Caco-2 (cell line): ENCODE results near the gene FAS. TPM values are rescaled to one million over a fixed set of nuclear protein-coding genes. Genes with fewer than 3 reads are reported as not detected.

Experiments
- BruUV-seq: library from RNA; stranded (reverse); fragments of 400-500 nt; replicated peaks from 2 replicates; lab custom pipeline; 2021; lab: Mats Ljungman, UMichigan
- CTCF ChIA-PET: fragments of 300-600 bp; sonication (Branson Sonifier 250); formaldehyde crosslinking; loops from one replicate; lab custom pipeline; 2022; ENCODE audit warnings: antibody characterized with exemption; lab: Charles Lee
- POLR2A ChIA-PET: fragments of 300-600 bp; sonication (Branson Sonifier 250); formaldehyde crosslinking; loops from one replicate; lab custom pipeline; 2022; ENCODE audit warnings: antibody characterized with exemption; lab: Charles Lee
- DNase-seq, 2 experiments: peaks; one replicate each; pipeline versions ENCODE4 v3.0.0 to v3.0.0-alpha.2; 2020 to 2022
- H3K27me3 ChIP-seq: replicated peaks from 2 replicates; pipeline ENCODE4 v1.6.0; 2011; ENCODE audit warnings: low read length; ENCODE audit not compliant: control insufficient read depth, insufficient read depth
- H3K36me3 ChIP-seq: 2 replicates; pipeline ENCODE4 v1.5.1; 2011; ENCODE audit warnings: low read length; ENCODE audit not compliant: control insufficient read depth, insufficient read depth
- H3K4me1 ChIP-seq: fragments of 250-450 bp; sonication (Bioruptor Pico); 2 replicates; pipeline ENCODE4 v1.5.1; 2020; ENCODE audit warnings: mild to moderate bottlenecking
- H3K4me3 ChIP-seq: 2 replicates; pipeline ENCODE4 v1.5.1; 2011; ENCODE audit warnings: low read depth, mild to moderate bottlenecking, control low read depth, low read length
- H3K9me3 ChIP-seq: fragments of 250-450 bp; sonication (Bioruptor Pico); 2 replicates; pipeline ENCODE4 v1.5.1; 2020; ENCODE audit warnings: mild to moderate bottlenecking, moderate library complexity
- H3K27ac Mint-ChIP-seq: one replicate; pipeline ENCODE4 v1.8.0; 2022; ENCODE audit warnings: mixed read lengths; ENCODE audit not compliant: unreplicated experiment
- H3K27me3 Mint-ChIP-seq: one replicate; pipeline ENCODE4 v1.8.0; 2022; ENCODE audit warnings: mixed read lengths; ENCODE audit not compliant: insufficient read depth, unreplicated experiment
- H3K36me3 Mint-ChIP-seq: one replicate; pipeline ENCODE4 v1.8.0; 2022; ENCODE audit warnings: mild to moderate bottlenecking, mixed read lengths; ENCODE audit not compliant: insufficient read depth, unreplicated experiment
- H3K4me1 Mint-ChIP-seq: one replicate; pipeline ENCODE4 v1.8.0; 2022; ENCODE audit warnings: low read depth, mixed read lengths; ENCODE audit not compliant: unreplicated experiment
- H3K4me3 Mint-ChIP-seq: one replicate; pipeline ENCODE4 v1.8.0; 2022; ENCODE audit warnings: mild to moderate bottlenecking, moderate library complexity, mixed read lengths; ENCODE audit not compliant: unreplicated experiment
- H3K9me3 Mint-ChIP-seq: one replicate; pipeline ENCODE4 v1.8.0; 2022; ENCODE audit warnings: mixed read lengths; ENCODE audit not compliant: unreplicated experiment
- CTCF ChIP-seq, 2 experiments: fragments of 200-600 bp in 1 of 2; IDR thresholded peaks; 1 replicate in 1 of 2; 2 replicates in 1 of 2; pipeline versions ENCODE4 v1.5.1 to v1.8.0; 2011 to 2022; ENCODE audit warnings: antibody characterized with exemption in 1 of 2, control low read depth in 1 of 2, inconsistent platforms in 1 of 2, low read depth in 1 of 2, low read length in 1 of 2, mild to moderate bottlenecking in 1 of 2, moderate library complexity in 1 of 2; ENCODE audit not compliant: insufficient read depth in 1 of 2, severe bottlenecking in 1 of 2, unreplicated experiment in 1 of 2
- intact Hi-C: fragments of 100-400 bp; cut with micrococcal nuclease; formaldehyde crosslinking; loops from one replicate; pipeline ENCODE4 v1.10.0; 2022; ENCODE audit not compliant: unreplicated experiment
- total RNA-seq: library from RNA; stranded (reverse); gene quantifications from 2 replicates; pipeline ENCODE4 v1.2.3, GENCODE V29; 2022

The FAS gene
- total RNA-seq, 1 experiment from 2014 or later, result not detected

GRCh38 chr10:88975377-88975720, 15.2 kb upstream of the FAS start:
- H3K4me1 Mint-ChIP-seq, result no peaks in the 10 kb centered on the region
- H3K4me3 ChIP-seq, result no peak overlapping the region
- peaks cover 5% of the 10 kb centered on the region; the same call in 1 of the 2 replicates for H3K4me1 ChIP-seq
- H3K27me3 ChIP-seq, result no peaks in the 10 kb centered on the region
- peaks cover 7% of the 10 kb centered on the region for H3K27me3 Mint-ChIP-seq
- BruUV-seq, result no TSS peak
- ChIA-PET POLR2A (no interaction called here), CTCF (no interaction called here)
- DNase-seq, result no peak
- no peak for TF ChIP-seq CTCF (IDR thresholded peaks at IDR 0.05; ENCODE audit: insufficient read depth in 1 of 2, low read depth in 1 of 2, low read length in 1 of 2, severe bottlenecking in 1 of 2, unreplicated experiment in 1 of 2)
- no peaks in the 10 kb centered on the region for H3K9me3 ChIP-seq
- H3K4me3 Mint-ChIP-seq, result peak overlapping the region; percentile 45
- peak overlapping the region; percentile 44 for H3K27ac Mint-ChIP-seq
- H3K9me3 Mint-ChIP-seq, result no peaks in the 10 kb centered on the region
- intact Hi-C loops, result no loop called here
- no peaks in the 10 kb centered on the region for H3K36me3 ChIP-seq
- no peaks in the 10 kb centered on the region for H3K36me3 Mint-ChIP-seq

- TF ChIP-seq CTCF (IDR thresholded peaks at IDR 0.05; ENCODE audit: insufficient read depth in 1 of 2, low read depth in 1 of 2, low read length in 1 of 2, severe bottlenecking in 1 of 2, unreplicated experiment in 1 of 2), result no peak
- no TSS peak for BruUV-seq
- Mint-ChIP-seq H3K4me3 (no peak overlapping the region), H3K36me3 (no peaks in the 10 kb centered on the region), H3K27ac (no peak overlapping the region), H3K4me1 (peaks cover 6% of the 10 kb centered on the region), H3K9me3 (no peaks in the 10 kb centered on the region), H3K27me3 (peaks cover 3% of the 10 kb centered on the region)
- Histone ChIP-seq H3K4me1 (peaks cover 5% of the 10 kb centered on the region; the same call in 1 of the 2 replicates), H3K27me3 (no peaks in the 10 kb centered on the region), H3K4me3 (no peak overlapping the region), H3K36me3 (no peaks in the 10 kb centered on the region), H3K9me3 (no peaks in the 10 kb centered on the region)
- no peak for DNase-seq
- intact Hi-C loops, result no loop called here
- ChIA-PET CTCF (no interaction called here), POLR2A (no interaction called here)
Measured at GRCh38 chr10:88978463-88978862, 12.1 kb upstream of the FAS start.

- Mint-ChIP-seq H3K4me1 (peaks cover 6% of the 10 kb centered on the region), H3K4me3 (no peak overlapping the region), H3K27ac (no peak overlapping the region), H3K27me3 (peaks cover 3% of the 10 kb centered on the region), H3K9me3 (no peaks in the 10 kb centered on the region), H3K36me3 (no peaks in the 10 kb centered on the region)
- DNase-seq, result no peak
- Histone ChIP-seq H3K27me3 (no peaks in the 10 kb centered on the region; the same call in 1 of the 2 replicates), H3K4me1 (peaks cover 5% of the 10 kb centered on the region; the same call in 1 of the 2 replicates), H3K36me3 (no peaks in the 10 kb centered on the region), H3K9me3 (no peaks in the 10 kb centered on the region), H3K4me3 (no peak overlapping the region)
- POLR2A ChIA-PET, result no interaction called here
- TF ChIP-seq CTCF (IDR thresholded peaks at IDR 0.05; ENCODE audit: insufficient read depth in 1 of 2, low read depth in 1 of 2, low read length in 1 of 2, severe bottlenecking in 1 of 2, unreplicated experiment in 1 of 2), result no peak
- intact Hi-C loops, result no loop called here
- BruUV-seq, result no TSS peak
- CTCF ChIA-PET, result no interaction called here
Measured at GRCh38 chr10:88979153-88979562, 11.4 kb upstream of the FAS start.
